Measurements from ENCODE around the gene MECP2. TPM values are rescaled to one million over a fixed set of nuclear protein-coding genes. Genes with fewer than 3 reads are reported as not detected.

MECP2 gene
- total RNA-seq, 2 donors from 2014 or later: 34.4 to 35.3 TPM

DNA sequence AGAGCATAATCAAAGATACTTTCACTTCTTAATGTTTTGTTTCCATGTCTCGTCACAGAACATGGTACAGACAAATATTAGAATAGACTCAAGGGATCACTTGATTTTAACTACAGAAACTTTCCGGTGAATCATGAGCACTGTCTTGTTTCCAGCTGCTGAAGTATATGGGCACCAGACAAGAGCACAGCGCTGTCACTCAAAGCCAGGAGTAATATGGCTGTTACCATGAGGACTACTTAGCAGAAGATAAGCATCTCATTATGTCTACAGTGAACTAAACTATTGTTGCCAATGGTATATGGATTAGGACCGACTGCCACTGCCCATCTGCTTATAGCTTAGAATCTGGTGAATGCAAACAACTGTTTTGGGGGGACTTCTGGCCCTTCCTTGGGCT, 34.3 kb downstream of the MECP2 start:
- Mint-ChIP-seq H3K4me1 (peaks cover 19% of the 10 kb centered on the region), H3K27me3 (ENCODE audit: insufficient read depth) (no peaks in the 10 kb centered on the region), H3K36me3 (ENCODE audit: low read depth) (peaks cover 2% of the 10 kb centered on the region), H3K9me3 (peaks cover 50% of the 10 kb centered on the region), H3K4me3 (no peak overlapping the region), H3K27ac (no peak overlapping the region)
- Histone ChIP-seq H3K9ac (ENCODE audit: extremely low read depth, low read length, poor library complexity, severe bottlenecking) (no peak overlapping the region), H3K9me3 (ENCODE audit: control insufficient read depth, low read length) (no peaks in the 10 kb centered on the region), H3K4me1 (ENCODE audit: control insufficient read depth, insufficient read depth, low read length) (no peaks in the 10 kb centered on the region), H3K27ac (ENCODE audit: low read depth, low read length) (no peak overlapping the region), H3K4me3 (ENCODE audit: low read length) (no peak overlapping the region), H3K36me3 (ENCODE audit: control insufficient read depth, insufficient read depth, low read length) (peaks cover 1% of the 10 kb centered on the region), H3K27me3 (ENCODE audit: control insufficient read depth, insufficient read depth, low read length, poor library complexity, severe bottlenecking) (no peaks in the 10 kb centered on the region)
- TF ChIP-seq, protein P1, sequence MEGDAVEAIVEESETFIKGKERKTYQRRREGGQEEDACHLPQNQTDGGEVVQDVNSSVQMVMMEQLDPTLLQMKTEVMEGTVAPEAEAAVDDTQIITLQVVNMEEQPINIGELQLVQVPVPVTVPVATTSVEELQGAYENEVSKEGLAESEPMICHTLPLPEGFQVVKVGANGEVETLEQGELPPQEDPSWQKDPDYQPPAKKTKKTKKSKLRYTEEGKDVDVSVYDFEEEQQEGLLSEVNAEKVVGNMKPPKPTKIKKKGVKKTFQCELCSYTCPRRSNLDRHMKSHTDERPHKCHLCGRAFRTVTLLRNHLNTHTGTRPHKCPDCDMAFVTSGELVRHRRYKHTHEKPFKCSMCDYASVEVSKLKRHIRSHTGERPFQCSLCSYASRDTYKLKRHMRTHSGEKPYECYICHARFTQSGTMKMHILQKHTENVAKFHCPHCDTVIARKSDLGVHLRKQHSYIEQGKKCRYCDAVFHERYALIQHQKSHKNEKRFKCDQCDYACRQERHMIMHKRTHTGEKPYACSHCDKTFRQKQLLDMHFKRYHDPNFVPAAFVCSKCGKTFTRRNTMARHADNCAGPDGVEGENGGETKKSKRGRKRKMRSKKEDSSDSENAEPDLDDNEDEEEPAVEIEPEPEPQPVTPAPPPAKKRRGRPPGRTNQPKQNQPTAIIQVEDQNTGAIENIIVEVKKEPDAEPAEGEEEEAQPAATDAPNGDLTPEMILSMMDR (conservative IDR thresholded peaks at IDR 0.05): no peak
- no peak for DNase-seq
- WGBS, 2 experiments (ENCODE audit: insufficient coverage in 1 of 2, insufficient read length in 1 of 2): 97 to 100% methylated on average over 2 to 4 of the region's 4 CpGs

DNA sequence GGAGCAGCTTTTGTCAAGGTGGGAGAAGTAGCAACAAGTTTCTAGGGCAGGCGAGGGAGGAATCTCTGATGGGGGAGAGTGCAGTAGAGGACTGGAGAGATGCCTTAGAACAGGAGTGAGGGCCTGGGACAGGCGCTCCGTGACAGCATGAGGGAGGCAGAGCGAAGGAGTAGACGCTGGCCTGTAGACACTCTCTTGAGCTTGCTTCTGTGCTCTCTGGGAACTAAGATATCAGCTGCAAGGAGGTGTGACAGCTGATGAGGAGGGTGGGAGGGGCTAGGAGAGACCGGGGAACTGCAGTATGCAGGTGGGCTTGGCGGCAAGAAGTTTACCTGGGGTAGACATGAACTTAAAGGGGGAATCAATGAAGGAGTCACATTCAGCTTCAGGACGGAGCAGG, 35.7 kb downstream of the MECP2 start:
- DNase-seq: no peak
- no peak overlapping the region for H3K9ac ChIP-seq (ENCODE audit: extremely low read depth, low read length, poor library complexity, severe bottlenecking)
- H3K27me3 ChIP-seq (ENCODE audit: control insufficient read depth, insufficient read depth, low read length, poor library complexity, severe bottlenecking): no peaks in the 10 kb centered on the region
- H3K4me1 ChIP-seq (ENCODE audit: control insufficient read depth, insufficient read depth, low read length): no peaks in the 10 kb centered on the region
- Mint-ChIP-seq H3K36me3 (ENCODE audit: low read depth) (peaks cover 3% of the 10 kb centered on the region), H3K27me3 (ENCODE audit: insufficient read depth) (no peaks in the 10 kb centered on the region), H3K27ac (peak overlapping the region; percentile 2), H3K4me1 (peaks cover 19% of the 10 kb centered on the region), H3K4me3 (no peak overlapping the region), H3K9me3 (peaks cover 57% of the 10 kb centered on the region)
- TF ChIP-seq, protein P1 (conservative IDR thresholded peaks at IDR 0.05): no peak
- H3K27ac ChIP-seq (ENCODE audit: low read depth, low read length): no peak overlapping the region
- WGBS, 2 experiments (ENCODE audit: insufficient coverage in 1 of 2, insufficient read length in 1 of 2): 82 to 100% methylated on average over 1 to 8 of the region's 8 CpGs
- no peaks in the 10 kb centered on the region for H3K9me3 ChIP-seq (ENCODE audit: control insufficient read depth, low read length)
- no peak overlapping the region for H3K4me3 ChIP-seq (ENCODE audit: low read length)
- H3K36me3 ChIP-seq (ENCODE audit: control insufficient read depth, insufficient read depth, low read length): peaks cover 9% of the 10 kb centered on the region

DNA sequence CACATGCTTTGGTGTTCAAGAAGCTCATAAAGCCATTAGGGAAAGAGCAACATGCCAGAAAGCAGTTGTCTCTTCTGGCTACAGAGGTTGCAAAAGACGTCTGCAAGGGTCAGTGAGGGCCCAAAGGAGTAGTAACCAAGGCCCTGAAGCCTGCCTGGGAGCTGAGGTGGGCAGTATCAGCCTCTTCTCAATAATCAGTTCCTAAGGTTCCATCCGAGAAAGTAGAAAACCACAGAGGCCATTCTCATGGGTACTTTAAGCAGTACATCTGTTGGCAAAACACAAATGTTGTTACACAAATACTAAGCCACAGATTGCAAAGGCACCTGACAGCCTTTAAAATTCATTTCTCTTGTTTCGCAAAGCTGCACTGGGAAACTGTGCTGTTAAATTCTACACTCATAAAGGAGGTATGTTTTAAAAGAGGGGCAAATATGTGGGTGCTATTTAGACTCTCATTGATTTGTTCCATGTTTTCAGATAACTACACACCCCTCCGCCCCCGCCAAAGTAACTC, 37.7 kb downstream of the MECP2 start:
- Mint-ChIP-seq H3K4me1 (peaks cover 19% of the 10 kb centered on the region), H3K9me3 (peaks cover 61% of the 10 kb centered on the region), H3K27ac (no peak overlapping the region), H3K36me3 (ENCODE audit: low read depth) (peaks cover 7% of the 10 kb centered on the region), H3K27me3 (ENCODE audit: insufficient read depth) (no peaks in the 10 kb centered on the region), H3K4me3 (no peak overlapping the region)
- no peaks in the 10 kb centered on the region for H3K27me3 ChIP-seq (ENCODE audit: control insufficient read depth, insufficient read depth, low read length, poor library complexity, severe bottlenecking)
- H3K27ac ChIP-seq (ENCODE audit: low read depth, low read length): no peak overlapping the region
- no peak overlapping the region for H3K9ac ChIP-seq (ENCODE audit: extremely low read depth, low read length, poor library complexity, severe bottlenecking)
- TF ChIP-seq, protein P1 (conservative IDR thresholded peaks at IDR 0.05): no peak
- H3K4me1 ChIP-seq (ENCODE audit: control insufficient read depth, insufficient read depth, low read length): no peaks in the 10 kb centered on the region
- H3K9me3 ChIP-seq (ENCODE audit: control insufficient read depth, low read length): no peaks in the 10 kb centered on the region
- no peak overlapping the region for H3K4me3 ChIP-seq (ENCODE audit: low read length)
- peaks cover 9% of the 10 kb centered on the region for H3K36me3 ChIP-seq (ENCODE audit: control insufficient read depth, insufficient read depth, low read length)
- DNase-seq: no peak
- WGBS, 2 experiments (ENCODE audit: insufficient coverage in 1 of 2, insufficient read length in 1 of 2): 99% methylated on average over 5 of the region's 5 CpGs; no CpG with 5 or more reads in 1 of the 2 experiments

Measured in endodermal cell (in vitro differentiated cells).